Brain microvascular endothelial cell (primary cell): ENCODE data around the gene RGCC.

Experiments used
- DNase-seq: peaks from one replicate; pipeline ENCODE4 v3.0.0-alpha.2; 2020
- H3K27ac ChIP-seq: fragments of 250-450 bp; sonication (Bioruptor Pico); 2 replicates; pipeline ENCODE4 v1.5.1; 2020; ENCODE audit warnings: mild to moderate bottlenecking, moderate library complexity
- H3K27me3 ChIP-seq: fragments of 250-450 bp; sonication (Bioruptor Pico); replicated peaks from 2 replicates; pipeline ENCODE4 v1.5.1; 2020; ENCODE audit warnings: mild to moderate bottlenecking
- H3K36me3 ChIP-seq: fragments of 250-450 bp; sonication (Bioruptor Pico); replicated peaks from 2 replicates; pipeline ENCODE4 v1.5.1; 2020; ENCODE audit warnings: mild to moderate bottlenecking
- H3K4me3 ChIP-seq: 2 replicates; pipeline ENCODE4 v1.5.1; 2011; ENCODE audit warnings: low read depth, mild to moderate bottlenecking, control low read depth, low read length, moderate library complexity
- CTCF ChIP-seq: IDR thresholded peaks from 2 replicates; pipeline ENCODE4 v1.5.1; 2011; ENCODE audit warnings: low read depth, mild to moderate bottlenecking, moderate library complexity, low read length, control low read depth, inconsistent platforms; ENCODE audit errors: missing control alignments
- in situ Hi-C: cut with HindIII; loops from 2 replicates; pipeline ENCODE4 v1.10.0; 2017; ENCODE audit warnings: low sequenced_read_pairs, low pct_ligation_motif_present

Gene RGCC

GRCh38 chr13:41491436-41491835, 34.1 kb downstream of the RGCC start:
- no peak for DNase-seq
- no peak for TF ChIP-seq CTCF
- Histone ChIP-seq H3K4me3 (no peak overlapping the region), H3K27ac (no peak overlapping the region), H3K36me3 (no peaks in the 10 kb centered on the region), H3K27me3 (no peaks in the 10 kb centered on the region)
- in situ Hi-C loops = no loop called here

GRCh38 chr13:41492432-41493260, 35.3 kb downstream of the RGCC start:
- no peak for TF ChIP-seq CTCF
- no peaks in the 10 kb centered on the region for H3K27me3 ChIP-seq
- no peak overlapping the region for H3K4me3 ChIP-seq
- no peak for DNase-seq
- no peak overlapping the region for H3K27ac ChIP-seq
- H3K36me3 ChIP-seq = no peaks in the 10 kb centered on the region
- in situ Hi-C loops = no loop called here

DNA sequence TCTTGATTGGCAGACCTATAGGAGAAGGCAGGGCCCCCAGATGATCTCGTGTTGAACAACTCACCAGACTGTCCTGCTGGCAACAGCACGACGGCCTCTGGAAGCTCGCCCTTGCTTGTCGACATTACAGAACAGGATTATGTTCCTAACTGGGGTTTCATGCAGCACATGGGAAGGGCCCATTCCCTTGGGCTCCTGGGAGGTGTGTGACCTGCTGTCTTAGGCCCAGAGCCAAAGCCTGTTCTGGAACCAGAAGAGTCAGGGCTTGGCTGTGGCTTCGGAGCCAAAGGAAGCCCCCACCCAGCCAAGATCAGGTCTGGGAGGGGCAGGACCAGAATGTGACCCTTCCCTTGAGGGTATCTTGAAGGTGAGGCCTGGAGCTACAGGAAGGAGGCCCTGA, 36.9 kb downstream of the RGCC start:
- Histone ChIP-seq H3K36me3 (no peaks in the 10 kb centered on the region), H3K27ac (no peak overlapping the region), H3K27me3 (no peaks in the 10 kb centered on the region), H3K4me3 (no peak overlapping the region)
- no peak for TF ChIP-seq CTCF
- in situ Hi-C loops = no loop called here
- no peak for DNase-seq

GRCh38 chr13:41495044-41495443, 37.7 kb downstream of the RGCC start:
- TF ChIP-seq CTCF = no peak
- H3K27ac ChIP-seq = no peak overlapping the region
- H3K4me3 ChIP-seq = no peak overlapping the region
- no peaks in the 10 kb centered on the region for H3K36me3 ChIP-seq
- H3K27me3 ChIP-seq = no peaks in the 10 kb centered on the region
- in situ Hi-C loops = no loop called here
- DNase-seq = no peak

DNA sequence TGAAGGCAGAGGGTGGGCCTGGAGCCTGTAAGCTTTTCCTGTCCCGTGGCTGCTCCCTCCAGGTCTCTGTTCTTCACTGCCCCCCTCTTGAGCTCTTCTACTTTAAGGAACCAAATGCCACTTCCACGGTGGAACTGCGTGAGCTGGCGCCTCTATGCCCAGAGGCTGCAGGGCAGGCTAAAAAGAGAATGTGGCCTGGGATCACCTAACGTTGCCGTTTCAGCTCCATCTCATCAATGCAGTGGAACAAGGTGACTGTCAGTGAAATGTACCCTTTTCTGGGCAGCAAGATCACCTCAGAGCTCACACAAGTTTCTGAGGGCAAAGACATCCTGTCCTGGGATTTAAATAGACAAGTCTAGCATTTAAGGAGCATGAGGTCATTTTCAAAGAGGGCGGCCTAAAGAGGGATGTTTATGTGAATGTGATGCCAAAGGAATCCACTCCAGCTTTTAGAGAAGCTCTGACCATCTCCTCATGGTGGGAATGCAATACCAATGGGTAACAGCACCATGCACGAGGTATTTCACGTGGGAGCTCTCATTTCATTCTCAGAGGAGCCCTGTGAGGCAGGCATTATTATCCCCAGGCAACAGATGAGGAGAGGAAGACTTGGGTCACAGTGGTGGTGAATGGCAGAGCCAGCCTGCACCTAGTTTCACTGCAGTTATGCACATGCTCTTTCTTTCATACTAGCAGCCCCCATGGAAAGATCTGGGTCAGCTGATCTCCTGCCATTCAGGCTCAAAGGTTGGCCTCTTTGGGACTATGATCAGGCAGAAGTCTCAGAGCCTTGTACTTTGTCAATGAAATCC, 39.3 kb downstream of the RGCC start:
- Histone ChIP-seq H3K36me3 (no peaks in the 10 kb centered on the region), H3K4me3 (no peak overlapping the region), H3K27ac (no peak overlapping the region), H3K27me3 (no peaks in the 10 kb centered on the region)
- in situ Hi-C loops = no loop called here
- no peak for TF ChIP-seq CTCF
- DNase-seq = peak; percentile 43
